Panc1 (cell line): ENCODE data around the gene CCDC9B. TPM values are rescaled to one million over a fixed set of nuclear protein-coding genes. Genes with fewer than 3 reads are reported as not detected.
A peak's percentile ranks its signal among the peaks of the same experiment; 100 is the strongest.

ENCODE experiments used
- ATAC-seq: fragments of 200-7000 bp; cut with Tn5 transposase; 2 replicates; pipeline ENCODE4 v1.9.1; 2020; ENCODE audit warnings: mild to moderate bottlenecking, moderate library complexity
- BruUV-seq: library from RNA; stranded (reverse); fragments of 400-500 nt; replicated peaks from 2 replicates; lab custom pipeline; 2021; lab: Mats Ljungman, UMichigan
- CTCF ChIA-PET: fragments of 300-600 bp; sonication (Branson Sonifier 250); formaldehyde crosslinking; loops from one replicate; lab custom pipeline; 2022; ENCODE audit warnings: antibody characterized with exemption; lab: Charles Lee
- POLR2A ChIA-PET: fragments of 300-600 bp; sonication (Branson Sonifier 250); formaldehyde crosslinking; loops from one replicate; lab custom pipeline; 2022; ENCODE audit warnings: antibody characterized with exemption; lab: Charles Lee
- DNase-seq: peaks from one replicate; pipeline ENCODE4 v3.0.0-alpha.2; 2010; ENCODE audit warnings: low read depth, low spot score
- H3K27ac ChIP-seq: 2 replicates; pipeline ENCODE4 v1.5.1; 2011; ENCODE audit warnings: mild to moderate bottlenecking, low read length, inconsistent platforms
- H3K27me3 ChIP-seq: fragments of 200-500 bp; sonication (Bioruptor generic); 2 replicates; pipeline ENCODE4 v1.6.0; 2014; ENCODE audit warnings: low read length, inconsistent platforms; ENCODE audit not compliant: control insufficient read depth, insufficient read depth
- H3K36me3 ChIP-seq: fragments of 200-500 bp; sonication (Bioruptor generic); 2 replicates; pipeline ENCODE4 v1.5.1; 2014; ENCODE audit warnings: inconsistent platforms, mild to moderate bottlenecking, low read length, moderate library complexity; ENCODE audit not compliant: control insufficient read depth, insufficient read depth
- H3K4me1 ChIP-seq: 2 replicates; pipeline ENCODE4 v1.5.1; 2011; ENCODE audit warnings: inconsistent platforms, mild to moderate bottlenecking, low read length, moderate library complexity; ENCODE audit not compliant: control insufficient read depth, insufficient read depth
- H3K4me3 ChIP-seq, 2 experiments: 2 replicates each; pipeline ENCODE4 v1.5.1; 2011 to 2012; ENCODE audit warnings: low read depth in 2 of 2, low read length in 2 of 2, mild to moderate bottlenecking in 2 of 2, inconsistent platforms in 1 of 2, moderate library complexity in 1 of 2
- H3K9me3 ChIP-seq: fragments of 200-500 bp; sonication (Bioruptor generic); 2 replicates; pipeline ENCODE4 v1.5.1; 2014; ENCODE audit warnings: low read depth, mild to moderate bottlenecking, inconsistent platforms, low read length, moderate library complexity; ENCODE audit not compliant: control insufficient read depth, insufficient read depth
- CTCF ChIP-seq: fragments of 450-650 bp; IDR thresholded peaks from 2 replicates; pipeline ENCODE4 v1.5.1; 2017; ENCODE audit warnings: mild to moderate bottlenecking
- POLR2AphosphoS5 ChIP-seq: IDR thresholded peaks from 2 replicates; pipeline ENCODE4 v1.6.1; 2012; ENCODE audit warnings: mild to moderate bottlenecking, low read depth, low read length, moderate library complexity
- SIN3A ChIP-seq: IDR thresholded peaks from 2 replicates; pipeline ENCODE4 v1.6.1; 2012; ENCODE audit warnings: low read depth, mild to moderate bottlenecking, low read length, moderate library complexity, borderline replicate concordance; ENCODE audit not compliant: insufficient read depth
- TCF7L2 ChIP-seq: IDR thresholded peaks from 2 replicates; pipeline ENCODE4 v1.6.1; 2011; ENCODE audit warnings: mild to moderate bottlenecking, low read depth, low read length, inconsistent platforms
- in situ Hi-C: cut with HindIII; loops from 2 replicates; pipeline ENCODE4 v1.10.0; 2016; ENCODE audit warnings: low sequenced_read_pairs, low pct_unique_long_range_greater_than_20kb
- intact Hi-C: fragments of 100-400 bp; cut with micrococcal nuclease; formaldehyde crosslinking; loops from one replicate; pipeline ENCODE4 v1.10.0; 2022; ENCODE audit not compliant: unreplicated experiment
- total RNA-seq: library from RNA; stranded (reverse); gene quantifications from one replicate; pipeline ENCODE4 v1.2.1, GENCODE V29; 2021; ENCODE audit not compliant: unreplicated experiment
- TF ChIP-seq, protein P1 (sequence below), 2 experiments: IDR thresholded peaks; 2 replicates each; pipeline ENCODE4 v1.6.1; 2011 to 2012; ENCODE audit warnings: low read depth in 2 of 2, control low read depth in 1 of 2, low read length in 1 of 2, mild to moderate bottlenecking in 1 of 2, moderate library complexity in 1 of 2; ENCODE audit not compliant: insufficient read depth in 1 of 2

CCDC9B gene
- total RNA-seq, 1 experiment from 2014 or later: 55.9 TPM

GRCh38 chr15:40354408-40355171 is 13.9 kb upstream of the CCDC9B start:
- H3K9me3 ChIP-seq: no peaks in the 10 kb centered on the region
- H3K27me3 ChIP-seq: no peaks in the 10 kb centered on the region
- no TSS peak for BruUV-seq
- H3K27ac ChIP-seq: no peak overlapping the region; the same call in 1 of the 2 replicates
- no peaks in the 10 kb centered on the region for H3K36me3 ChIP-seq
- in situ Hi-C loops (no loop called here), intact Hi-C loops (no loop called here)
- ATAC-seq (peak; percentile 44; the same call in 1 of the 2 replicates), DNase-seq (no peak)
- CTCF ChIA-PET: interaction anchor here (0.5 to 0.9 kb wide), 4 partner anchors 10 to 94 kb away, joined by 3 to 10 read pairs (median 4); no protein-coding TSS in a partner anchor
- peak; percentile 72; the same call in 1 of the 2 replicates for TF ChIP-seq CTCF
- no peak for TF ChIP-seq SIN3A
- no peak overlapping the region for H3K4me3 ChIP-seq
- peaks cover 7% of the 10 kb centered on the region for H3K4me1 ChIP-seq
- POLR2A ChIA-PET: interaction anchor here (0.7 kb wide), 1 partner anchor 124 kb away, joined by 3 read pairs; no protein-coding TSS in a partner anchor

DNA sequence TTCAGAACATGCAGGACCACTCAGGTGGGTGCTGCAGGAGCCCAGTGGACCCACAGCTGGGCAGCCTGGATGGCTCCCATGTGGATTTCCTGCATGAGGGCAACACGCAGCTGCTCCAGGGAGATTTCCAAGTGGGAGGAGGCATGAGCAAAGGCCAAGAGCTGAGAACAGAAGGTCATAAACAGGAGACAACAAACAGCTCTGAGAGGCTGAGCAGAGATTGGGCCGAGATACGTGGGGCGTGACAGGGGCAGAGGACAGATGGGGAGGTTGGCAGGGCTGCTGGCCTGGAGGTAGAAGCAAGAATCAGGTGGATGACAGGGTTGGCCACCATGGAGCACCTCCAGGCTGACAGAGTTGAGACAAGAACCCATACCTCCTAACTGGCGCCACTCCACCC is 13.0 kb upstream of the CCDC9B start:
- ChIA-PET CTCF (no interaction called here), POLR2A (no interaction called here)
- in situ Hi-C loops (no loop called here), intact Hi-C loops (no loop called here)
- ATAC-seq (no peak), DNase-seq (no peak)
- no TSS peak for BruUV-seq
- Histone ChIP-seq H3K36me3 (no peaks in the 10 kb centered on the region), H3K4me3 (no peak overlapping the region), H3K27me3 (no peaks in the 10 kb centered on the region), H3K4me1 (peaks cover 7% of the 10 kb centered on the region), H3K9me3 (no peaks in the 10 kb centered on the region), H3K27ac (no peak overlapping the region)
- TF ChIP-seq, protein P1, sequence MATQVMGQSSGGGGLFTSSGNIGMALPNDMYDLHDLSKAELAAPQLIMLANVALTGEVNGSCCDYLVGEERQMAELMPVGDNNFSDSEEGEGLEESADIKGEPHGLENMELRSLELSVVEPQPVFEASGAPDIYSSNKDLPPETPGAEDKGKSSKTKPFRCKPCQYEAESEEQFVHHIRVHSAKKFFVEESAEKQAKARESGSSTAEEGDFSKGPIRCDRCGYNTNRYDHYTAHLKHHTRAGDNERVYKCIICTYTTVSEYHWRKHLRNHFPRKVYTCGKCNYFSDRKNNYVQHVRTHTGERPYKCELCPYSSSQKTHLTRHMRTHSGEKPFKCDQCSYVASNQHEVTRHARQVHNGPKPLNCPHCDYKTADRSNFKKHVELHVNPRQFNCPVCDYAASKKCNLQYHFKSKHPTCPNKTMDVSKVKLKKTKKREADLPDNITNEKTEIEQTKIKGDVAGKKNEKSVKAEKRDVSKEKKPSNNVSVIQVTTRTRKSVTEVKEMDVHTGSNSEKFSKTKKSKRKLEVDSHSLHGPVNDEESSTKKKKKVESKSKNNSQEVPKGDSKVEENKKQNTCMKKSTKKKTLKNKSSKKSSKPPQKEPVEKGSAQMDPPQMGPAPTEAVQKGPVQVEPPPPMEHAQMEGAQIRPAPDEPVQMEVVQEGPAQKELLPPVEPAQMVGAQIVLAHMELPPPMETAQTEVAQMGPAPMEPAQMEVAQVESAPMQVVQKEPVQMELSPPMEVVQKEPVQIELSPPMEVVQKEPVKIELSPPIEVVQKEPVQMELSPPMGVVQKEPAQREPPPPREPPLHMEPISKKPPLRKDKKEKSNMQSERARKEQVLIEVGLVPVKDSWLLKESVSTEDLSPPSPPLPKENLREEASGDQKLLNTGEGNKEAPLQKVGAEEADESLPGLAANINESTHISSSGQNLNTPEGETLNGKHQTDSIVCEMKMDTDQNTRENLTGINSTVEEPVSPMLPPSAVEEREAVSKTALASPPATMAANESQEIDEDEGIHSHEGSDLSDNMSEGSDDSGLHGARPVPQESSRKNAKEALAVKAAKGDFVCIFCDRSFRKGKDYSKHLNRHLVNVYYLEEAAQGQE (IDR thresholded peaks at IDR 0.05; ENCODE audit: insufficient read depth in 1 of 2, low read depth in 2 of 2, low read length in 1 of 2): no peak
- TF ChIP-seq SIN3A (no peak), POLR2AphosphoS5 (no peak), CTCF (no peak), TCF7L2 (no peak)
